ENCODE measurements around the gene RBM28. TPM values are rescaled to one million over a fixed set of nuclear protein-coding genes. Genes with fewer than 3 reads are reported as not detected.
A peak's percentile ranks its signal among the peaks of the same experiment; 100 is the strongest.

RBM28 gene
- total RNA-seq, 8 experiments from 2014 or later, result 20.1 to 64.8 (median 30.0) TPM

- 60 to 100% (median 80%) methylated on average over 1 to 3 of the region's 8 CpGs; no CpG with 5 or more reads in 4 of the 10 experiments for WGBS, 10 experiments
- H3K4me1 ChIP-seq (replicated peaks in 1 of 2), result peaks cover 16 to 18% of the 10 kb centered on the region in 2 donors
- H3K4me3 ChIP-seq, result no peak overlapping the region
- no peak for ATAC-seq (replicated peaks in 6 of 8)
- no peak overlapping the region for H3K27ac ChIP-seq
- in situ Hi-C loops (cut with MboI; ENCODE audit: low pct_unique_long_range_greater_than_20kb in 2 of 9, low sequenced_read_pairs in 9 of 9, unreplicated experiment in 9 of 9), result no loop called here
These were observed 8.9 kb upstream of the RBM28 start for GRCh38 chr7:128352636-128353035.

- WGBS, 10 experiments, result 9 to 22% methylated on average over 7 to 13 of the region's 34 CpGs; no CpG with 5 or more reads in 8 of the 10 experiments
- peak in 6 of 8 experiments; percentile 5 to 89 (median 11) for ATAC-seq (replicated peaks in 6 of 8)
- Histone ChIP-seq H3K27ac (no peak overlapping the region), H3K4me3 (no peak overlapping the region), H3K4me1 (replicated peaks in 1 of 2) (peaks cover 21 to 22% of the 10 kb centered on the region in 2 donors)
- in situ Hi-C loops (cut with MboI; ENCODE audit: low pct_unique_long_range_greater_than_20kb in 2 of 9, low sequenced_read_pairs in 9 of 9, unreplicated experiment in 9 of 9), result no loop called here
These were observed 8.4 kb upstream of the RBM28 start for GRCh38 chr7:128352153-128352537.

GRCh38 chr7:128351296-128352152, 7.8 kb upstream of the RBM28 start:
- peak in 2 of 8 experiments; percentile 7 to 66 for ATAC-seq (replicated peaks in 6 of 8)
- no peak overlapping the region for H3K27ac ChIP-seq
- H3K4me3 ChIP-seq, result no peak overlapping the region
- in situ Hi-C loops (cut with MboI; ENCODE audit: low pct_unique_long_range_greater_than_20kb in 2 of 9, low sequenced_read_pairs in 9 of 9, unreplicated experiment in 9 of 9), result no loop called here
- peaks cover 19% of the 10 kb centered on the region in 2 donors for H3K4me1 ChIP-seq (replicated peaks in 1 of 2)
- WGBS, 10 experiments, result 42 to 85% (median 60%) methylated on average over 3 to 6 of the region's 97 CpGs; no CpG with 5 or more reads in 7 of the 10 experiments

- WGBS, 10 experiments, result 93 to 100% (median 95%) methylated on average over 3 to 4 of the region's 35 CpGs; no CpG with 5 or more reads in 7 of the 10 experiments
- ATAC-seq (replicated peaks in 6 of 8), result no peak
- in situ Hi-C loops (cut with MboI; ENCODE audit: low pct_unique_long_range_greater_than_20kb in 2 of 9, low sequenced_read_pairs in 9 of 9, unreplicated experiment in 9 of 9), result no loop called here
- no peak overlapping the region for H3K27ac ChIP-seq
- H3K4me3 ChIP-seq, result no peak overlapping the region
- peaks cover 16 to 17% of the 10 kb centered on the region in 2 donors for H3K4me1 ChIP-seq (replicated peaks in 1 of 2)
These were observed 7.1 kb upstream of the RBM28 start for GRCh38 chr7:128350708-128351295.

GRCh38 chr7:128349466-128349825, 5.7 kb upstream of the RBM28 start:
- in situ Hi-C loops (cut with MboI; ENCODE audit: low pct_unique_long_range_greater_than_20kb in 2 of 9, low sequenced_read_pairs in 9 of 9, unreplicated experiment in 9 of 9), result loop anchor here in 1 of 9 experiments (5.0 kb wide), 1 partner anchor 33 kb away; no protein-coding TSS in a partner anchor
- Histone ChIP-seq H3K4me1 (replicated peaks in 1 of 2) (peaks cover 16 to 17% of the 10 kb centered on the region in 2 donors), H3K4me3 (no peak overlapping the region), H3K27ac (no peak overlapping the region)
- peak in 2 of 8 experiments; percentile 61 to 67 for ATAC-seq (replicated peaks in 6 of 8)
- 0 to 60% (median 34%) methylated on average over 1 to 4 of the region's 4 CpGs; no CpG with 5 or more reads in 1 of the 10 experiments for WGBS, 10 experiments

- 0% methylated on average over 1 to 2 of the region's 2 CpGs; no CpG with 5 or more reads in 8 of the 10 experiments for WGBS, 10 experiments
- in situ Hi-C loops (cut with MboI; ENCODE audit: low pct_unique_long_range_greater_than_20kb in 2 of 9, low sequenced_read_pairs in 9 of 9, unreplicated experiment in 9 of 9), result loop anchor here in 1 of 9 experiments (5.0 kb wide), 1 partner anchor 35 kb away; no protein-coding TSS in a partner anchor
- Histone ChIP-seq H3K27ac (peak overlapping the region; percentile 29 to 38), H3K4me3 (no peak overlapping the region), H3K4me1 (replicated peaks in 1 of 2) (peaks cover 17 to 19% of the 10 kb centered on the region in 2 donors)
- ATAC-seq (replicated peaks in 6 of 8), result peak; percentile 11 to 87 (median 82)
These were observed 4.0 kb upstream of the RBM28 start for GRCh38 chr7:128347647-128348097.

- Histone ChIP-seq H3K4me3 (no peak overlapping the region), H3K4me1 (replicated peaks in 1 of 2) (peaks cover 25 to 27% of the 10 kb centered on the region in 2 donors), H3K27ac (no peak overlapping the region)
- 0 to 90% (median 82%) methylated on average over 1 to 5 of the region's 5 CpGs; no CpG with 5 or more reads in 3 of the 10 experiments for WGBS, 10 experiments
- in situ Hi-C loops (cut with MboI; ENCODE audit: low pct_unique_long_range_greater_than_20kb in 2 of 9, low sequenced_read_pairs in 9 of 9, unreplicated experiment in 9 of 9), result no loop called here
- ATAC-seq (replicated peaks in 6 of 8), result no peak
These were observed 695 bp upstream of the RBM28 start for GRCh38 chr7:128344431-128344774.

GRCh38 chr7:128341733-128342132, 2.0 kb downstream of the RBM28 start:
- Histone ChIP-seq H3K4me3 (peak overlapping the region in 1 of 5 donors; percentile 90), H3K27ac (no peak overlapping the region), H3K4me1 (replicated peaks in 1 of 2) (peaks cover 8 to 13% of the 10 kb centered on the region in 2 donors)
- ATAC-seq (replicated peaks in 6 of 8), result no peak
- 55 to 100% (median 84%) methylated on average over 1 to 6 of the region's 6 CpGs; no CpG with 5 or more reads in 2 of the 10 experiments for WGBS, 10 experiments
- in situ Hi-C loops (cut with MboI; ENCODE audit: low pct_unique_long_range_greater_than_20kb in 2 of 9, low sequenced_read_pairs in 9 of 9, unreplicated experiment in 9 of 9), result no loop called here

- Histone ChIP-seq H3K4me3 (no peak overlapping the region), H3K27ac (no peak overlapping the region), H3K4me1 (replicated peaks in 1 of 2) (no peaks in the 10 kb centered on the region)
- in situ Hi-C loops (cut with MboI; ENCODE audit: low pct_unique_long_range_greater_than_20kb in 2 of 9, low sequenced_read_pairs in 9 of 9, unreplicated experiment in 9 of 9), result no loop called here
- WGBS, 10 experiments, result 76 to 96% (median 93%) methylated on average over 2 to 3 of the region's 3 CpGs; no CpG with 5 or more reads in 1 of the 10 experiments
- no peak for ATAC-seq (replicated peaks in 6 of 8)
These were observed 8.0 kb downstream of the RBM28 start for GRCh38 chr7:128335730-128336129.

GRCh38 chr7:128324368-128324680, 19.4 kb downstream of the RBM28 start:
- no peak for ATAC-seq (replicated peaks in 6 of 8)
- no peak overlapping the region for H3K27ac ChIP-seq
- H3K4me1 ChIP-seq (replicated peaks in 1 of 2), result no peaks in the 10 kb centered on the region
- 53 to 100% (median 81%) methylated on average over 1 to 6 of the region's 9 CpGs; no CpG with 5 or more reads in 3 of the 10 experiments for WGBS, 10 experiments
- no peak overlapping the region for H3K4me3 ChIP-seq
- in situ Hi-C loops (cut with MboI; ENCODE audit: low pct_unique_long_range_greater_than_20kb in 2 of 9, low sequenced_read_pairs in 9 of 9, unreplicated experiment in 9 of 9), result no loop called here

GRCh38 chr7:128323459-128324367, 20.0 kb downstream of the RBM28 start:
- Histone ChIP-seq H3K4me3 (no peak overlapping the region), H3K27ac (no peak overlapping the region), H3K4me1 (replicated peaks in 1 of 2) (no peaks in the 10 kb centered on the region)
- in situ Hi-C loops (cut with MboI; ENCODE audit: low pct_unique_long_range_greater_than_20kb in 2 of 9, low sequenced_read_pairs in 9 of 9, unreplicated experiment in 9 of 9), result no loop called here
- 66 to 100% (median 93%) methylated on average over 2 to 9 of the region's 10 CpGs for WGBS, 10 experiments
- ATAC-seq (replicated peaks in 6 of 8), result no peak

GRCh38 chr7:128323040-128323439, 20.7 kb downstream of the RBM28 start:
- H3K4me3 ChIP-seq, result no peak overlapping the region
- ATAC-seq (replicated peaks in 6 of 8), result no peak
- in situ Hi-C loops (cut with MboI; ENCODE audit: low pct_unique_long_range_greater_than_20kb in 2 of 9, low sequenced_read_pairs in 9 of 9, unreplicated experiment in 9 of 9), result no loop called here
- no peaks in the 10 kb centered on the region for H3K4me1 ChIP-seq (replicated peaks in 1 of 2)
- H3K27ac ChIP-seq, result no peak overlapping the region

All from motor neuron (in vitro differentiated cells).